ENCODE measurements around the gene C2orf49. TPM values are rescaled to one million over a fixed set of nuclear protein-coding genes. Genes with fewer than 3 reads are reported as not detected.

C2orf49 gene
- total RNA-seq: 10 to 100 TPM; 23.9 to 25.0 TPM

DNA sequence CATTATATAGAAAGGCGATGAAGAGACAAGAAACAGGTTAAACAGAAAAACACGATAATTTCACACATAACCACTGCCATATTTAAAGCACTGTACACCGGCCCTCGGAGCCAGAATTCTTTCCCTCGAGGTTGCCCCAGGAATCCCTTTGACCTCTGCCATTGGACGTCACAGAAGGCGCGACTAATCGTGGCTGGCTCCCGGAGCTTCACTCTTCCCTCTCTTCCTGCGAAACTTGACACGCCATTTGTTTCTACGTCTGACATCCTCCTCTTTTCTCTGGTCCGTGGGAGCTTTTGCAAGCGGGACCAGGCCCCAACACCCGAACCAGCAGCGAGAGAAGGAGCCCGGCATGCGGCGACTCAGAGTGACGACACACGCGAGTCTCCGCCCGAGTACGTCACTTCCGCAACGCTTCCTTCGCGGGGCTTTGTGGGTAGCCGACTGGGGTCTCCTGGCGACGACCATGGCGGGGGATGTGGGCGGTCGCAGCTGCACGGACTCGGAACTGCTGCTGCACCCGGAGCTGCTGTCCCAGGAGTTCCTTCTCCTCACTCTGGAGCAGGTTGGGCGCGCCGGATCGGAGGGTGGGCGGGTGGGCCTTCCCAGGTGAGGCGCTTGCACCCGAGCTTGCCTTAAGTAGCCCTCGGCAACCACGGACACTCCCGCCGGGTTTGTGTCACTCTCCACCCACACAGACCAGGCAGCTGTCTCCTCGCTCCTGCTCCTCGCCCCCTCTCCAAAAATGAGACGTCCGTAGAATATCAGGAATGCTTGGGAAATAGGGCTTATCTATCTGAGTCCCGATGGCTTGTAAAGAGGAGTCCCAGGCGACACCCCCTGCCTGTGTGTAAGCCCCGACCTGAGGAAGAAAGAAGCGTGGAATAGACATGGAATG lies at the start of gene C2orf49:
Gene C2orf49 (plus strand): TSS at position 419 of the 898 bp plus-strand sequence. CDS start 48 bp downstream, at position 467.
- ATAC-seq (ENCODE audit: low read depth) (peak; percentile 82), DNase-seq (peak; percentile 90)
- peaks cover 2% of the 10 kb centered on the region for H3K36me3 Mint-ChIP-seq
- H3K9me3 Mint-ChIP-seq: no peaks in the 10 kb centered on the region
- H3K4me3 Mint-ChIP-seq: peak within 1 kb of the TSS; percentile 100
- peak within 1 kb of the TSS; percentile 100 for H3K27ac Mint-ChIP-seq
- no peaks in the 10 kb centered on the region for H3K27me3 Mint-ChIP-seq
- POLR2A ChIA-PET: interaction anchor here (0.7 kb wide), 2 partner anchors 9 to 12 kb away, joined by 3 read pairs; no protein-coding TSS in a partner anchor
- peaks cover 36% of the 10 kb centered on the region for H3K4me1 Mint-ChIP-seq

DNA sequence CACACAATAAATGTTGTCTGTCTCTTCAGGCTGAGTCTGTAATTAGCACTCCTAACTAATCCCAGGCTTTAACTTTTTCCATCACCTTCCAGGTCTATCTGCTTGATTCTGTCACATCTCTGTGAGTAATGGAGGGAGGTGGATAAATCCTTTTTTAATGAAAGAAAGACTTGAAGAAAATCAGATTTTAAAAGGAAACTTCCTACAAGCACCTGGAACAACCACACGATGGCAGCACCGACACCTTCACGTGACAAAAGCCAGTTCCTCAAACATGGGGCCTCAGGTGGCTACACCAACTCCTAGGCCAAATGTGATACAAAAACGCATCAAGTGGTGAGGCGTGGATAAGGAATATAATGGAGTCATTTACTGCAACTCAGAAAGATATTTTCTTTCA lies 49.6 kb upstream of the C2orf49 start:
- Mint-ChIP-seq H3K4me3 (no peak overlapping the region), H3K27me3 (no peaks in the 10 kb centered on the region), H3K9me3 (no peaks in the 10 kb centered on the region), H3K27ac (no peak overlapping the region), H3K36me3 (peaks cover 8% of the 10 kb centered on the region), H3K4me1 (peaks cover 3% of the 10 kb centered on the region)
- POLR2A ChIA-PET: no interaction called here
- DNase-seq (no peak), ATAC-seq (ENCODE audit: low read depth) (no peak)

DNA sequence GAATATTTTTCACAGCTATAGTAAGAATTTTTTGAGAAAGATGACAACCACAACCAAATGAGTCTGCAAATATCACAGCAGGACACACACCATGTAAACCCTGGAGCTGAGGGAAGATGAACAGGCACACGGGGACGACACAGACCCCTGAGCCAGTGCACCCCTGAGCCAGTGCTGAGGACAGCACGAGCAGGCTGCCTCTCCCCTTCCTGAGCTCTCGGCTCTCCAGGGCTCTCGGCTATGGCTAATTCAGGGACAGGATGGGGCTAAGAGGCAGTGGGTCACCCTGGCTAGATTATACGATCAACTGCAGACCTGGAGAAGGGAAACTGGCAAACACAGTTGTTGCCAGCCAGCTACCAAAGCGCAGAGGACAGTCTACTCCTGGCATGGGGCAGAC lies 49.2 kb upstream of the C2orf49 start:
- H3K9me3 Mint-ChIP-seq: no peaks in the 10 kb centered on the region
- no peaks in the 10 kb centered on the region for H3K27me3 Mint-ChIP-seq
- peaks cover 3% of the 10 kb centered on the region for H3K4me1 Mint-ChIP-seq
- no peak overlapping the region for H3K4me3 Mint-ChIP-seq
- peaks cover 8% of the 10 kb centered on the region for H3K36me3 Mint-ChIP-seq
- POLR2A ChIA-PET: no interaction called here
- DNase-seq (no peak), ATAC-seq (ENCODE audit: low read depth) (no peak)
- H3K27ac Mint-ChIP-seq: no peak overlapping the region

DNA sequence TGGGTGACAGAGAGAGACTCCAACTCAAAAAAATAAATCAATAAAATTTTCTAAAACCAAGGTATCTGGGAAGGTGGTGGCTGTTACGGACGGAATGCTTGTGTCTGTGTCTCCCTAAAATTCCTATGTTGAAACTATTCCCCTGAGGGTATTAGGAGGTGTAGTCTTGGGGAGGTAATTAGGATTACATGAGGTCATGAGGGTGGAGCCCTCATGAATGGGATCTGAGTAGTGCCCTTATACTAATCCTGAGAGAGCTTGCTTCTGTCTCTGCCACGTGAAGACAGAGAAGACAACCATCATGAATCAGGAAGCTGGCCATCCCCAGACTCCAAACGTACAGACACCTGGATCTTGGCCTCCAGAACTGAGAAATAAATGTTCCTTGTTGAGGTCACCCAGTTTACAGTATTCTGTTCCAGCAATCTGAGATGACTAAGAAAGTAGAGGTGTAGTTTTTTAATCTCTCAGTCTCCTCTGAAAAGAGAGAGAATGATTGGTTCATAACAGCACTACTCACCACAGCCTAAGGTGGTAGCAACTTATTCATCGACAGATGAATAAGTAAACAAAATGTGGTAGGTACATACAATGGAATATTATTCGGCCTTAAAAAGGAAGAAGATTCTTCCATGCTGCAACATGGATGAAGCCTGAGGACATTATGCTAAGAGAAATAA lies 46.2 kb upstream of the C2orf49 start:
- no peak for ATAC-seq (ENCODE audit: low read depth)
- no peaks in the 10 kb centered on the region for H3K27me3 Mint-ChIP-seq
- H3K9me3 Mint-ChIP-seq: no peaks in the 10 kb centered on the region
- DNase-seq: no peak
- H3K27ac Mint-ChIP-seq: no peak overlapping the region
- POLR2A ChIA-PET: interaction anchor here (0.7 kb wide), 1 partner anchor 8 kb away, joined by 3 read pairs; no protein-coding TSS in a partner anchor
- peaks cover 5% of the 10 kb centered on the region for H3K4me1 Mint-ChIP-seq
- H3K36me3 Mint-ChIP-seq: peaks cover 17% of the 10 kb centered on the region
- no peak overlapping the region for H3K4me3 Mint-ChIP-seq

DNA sequence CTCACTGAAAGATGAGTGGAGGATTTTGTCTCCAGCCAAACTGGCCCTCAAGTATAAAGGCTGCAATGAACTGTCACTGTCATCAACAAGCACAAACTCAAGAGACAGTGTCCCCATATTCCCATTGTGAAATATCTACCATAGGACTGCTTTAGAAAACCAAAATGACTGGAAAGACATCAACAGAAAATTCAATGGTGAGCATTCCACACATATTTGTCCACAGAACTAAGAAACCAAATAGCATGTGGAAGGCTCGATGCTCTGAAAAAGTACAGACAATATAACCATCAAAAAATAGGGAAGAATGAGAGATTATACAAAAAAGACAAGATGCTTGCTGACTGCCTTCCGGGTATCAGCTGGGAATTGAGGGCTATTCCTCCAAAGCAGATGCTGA lies 45.4 kb upstream of the C2orf49 start:
- POLR2A ChIA-PET: no interaction called here
- H3K9me3 Mint-ChIP-seq: no peaks in the 10 kb centered on the region
- H3K4me3 Mint-ChIP-seq: no peak overlapping the region
- peaks cover 5% of the 10 kb centered on the region for H3K4me1 Mint-ChIP-seq
- H3K27me3 Mint-ChIP-seq: no peaks in the 10 kb centered on the region
- DNase-seq (no peak), ATAC-seq (ENCODE audit: low read depth) (no peak)
- peaks cover 17% of the 10 kb centered on the region for H3K36me3 Mint-ChIP-seq
- H3K27ac Mint-ChIP-seq: no peak overlapping the region

DNA sequence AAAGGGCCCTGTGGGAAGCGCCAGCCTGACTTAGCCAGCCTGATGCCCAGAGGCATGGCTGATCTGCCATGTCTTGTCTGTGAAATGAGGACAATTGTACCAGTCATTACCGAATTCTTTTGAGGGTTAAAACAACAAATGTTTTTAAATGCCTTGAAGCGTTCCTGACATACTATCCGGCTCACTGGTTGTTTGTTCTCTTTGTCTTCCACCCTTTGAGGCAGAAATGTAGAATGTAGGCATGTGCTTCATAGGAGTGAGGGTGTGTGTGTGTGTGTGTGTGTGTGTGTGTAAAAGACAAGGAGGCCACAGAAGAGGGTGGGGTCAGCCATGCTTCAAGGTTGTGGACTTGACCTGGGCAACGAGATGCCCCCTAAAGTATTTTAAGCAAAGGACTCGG lies 43.3 kb upstream of the C2orf49 start:
- H3K9me3 Mint-ChIP-seq: no peaks in the 10 kb centered on the region
- POLR2A ChIA-PET: no interaction called here
- DNase-seq: no peak
- ATAC-seq (ENCODE audit: low read depth): no peak
- peaks cover 21% of the 10 kb centered on the region for H3K36me3 Mint-ChIP-seq
- H3K27me3 Mint-ChIP-seq: no peaks in the 10 kb centered on the region
- H3K4me1 Mint-ChIP-seq: peaks cover 2% of the 10 kb centered on the region
- H3K4me3 Mint-ChIP-seq: no peak overlapping the region
- H3K27ac Mint-ChIP-seq: no peak overlapping the region

DNA sequence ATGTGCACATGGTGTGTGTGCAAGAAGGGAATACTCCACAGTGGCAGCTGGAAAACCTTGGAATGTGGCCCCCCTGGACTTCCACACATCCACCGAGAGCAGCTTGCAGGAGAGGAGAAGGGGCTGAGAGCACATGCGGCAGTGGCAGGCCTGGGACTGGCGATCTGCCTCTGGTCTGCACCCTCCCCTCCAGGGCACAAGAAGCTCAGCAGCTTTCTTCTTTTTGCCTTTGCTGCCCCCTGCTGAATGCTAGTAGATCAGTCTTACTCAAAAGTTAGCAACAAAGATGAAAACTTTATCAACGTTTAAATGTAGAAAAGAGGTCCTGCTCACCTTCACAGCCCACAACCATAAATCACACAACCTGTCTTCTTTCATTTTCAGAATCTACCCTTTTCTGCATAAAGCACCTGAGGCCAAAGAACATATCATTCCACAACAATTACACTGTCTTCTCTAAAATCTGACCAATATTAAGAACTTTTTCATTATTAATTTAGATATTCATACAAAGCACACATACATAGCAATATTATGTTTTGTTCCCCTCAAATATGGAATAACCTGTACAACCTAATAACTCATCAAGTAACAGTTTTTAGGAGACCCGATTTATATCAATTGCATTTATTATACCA lies 42.4 kb upstream of the C2orf49 start:
- DNase-seq (peak; percentile 36), ATAC-seq (ENCODE audit: low read depth) (peak; percentile 73)
- Mint-ChIP-seq H3K27me3 (no peaks in the 10 kb centered on the region), H3K36me3 (peaks cover 21% of the 10 kb centered on the region), H3K4me3 (no peak overlapping the region), H3K4me1 (peaks cover 2% of the 10 kb centered on the region), H3K27ac (no peak overlapping the region), H3K9me3 (no peaks in the 10 kb centered on the region)
- POLR2A ChIA-PET: no interaction called here

DNA sequence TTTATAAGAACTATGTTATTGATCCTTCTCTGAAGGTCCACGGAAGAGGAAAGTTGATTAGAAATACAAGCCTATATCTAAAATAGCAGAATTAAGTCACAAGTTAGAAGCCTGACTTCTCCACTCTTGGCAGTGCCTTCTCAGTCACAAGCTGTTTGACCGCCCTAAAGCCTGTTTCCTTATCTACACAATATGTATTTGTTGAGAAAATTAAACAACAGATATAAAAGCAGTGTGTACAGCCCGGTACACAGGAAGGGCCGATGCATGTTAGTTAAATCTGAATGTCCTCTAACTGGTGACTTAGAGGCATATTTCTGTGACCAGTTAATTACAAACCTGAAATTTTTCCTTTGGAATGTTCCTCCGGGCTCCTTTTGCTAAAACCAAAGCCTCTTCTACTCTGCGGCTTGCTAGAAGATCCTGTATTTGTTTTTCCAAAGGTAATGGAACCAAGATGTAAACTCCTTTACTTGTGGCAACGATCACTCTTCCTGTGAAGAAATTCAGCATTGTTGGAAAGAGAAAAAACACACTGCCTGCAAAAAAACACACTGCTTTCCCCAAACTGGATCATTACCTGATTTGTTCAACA lies 41.2 kb upstream of the C2orf49 start:
- H3K27me3 Mint-ChIP-seq: no peaks in the 10 kb centered on the region
- no peak overlapping the region for H3K27ac Mint-ChIP-seq
- no peak for DNase-seq
- POLR2A ChIA-PET: no interaction called here
- H3K9me3 Mint-ChIP-seq: no peaks in the 10 kb centered on the region
- peaks cover 2% of the 10 kb centered on the region for H3K4me1 Mint-ChIP-seq
- ATAC-seq (ENCODE audit: low read depth): no peak
- H3K36me3 Mint-ChIP-seq: peaks cover 19% of the 10 kb centered on the region
- H3K4me3 Mint-ChIP-seq: no peak overlapping the region

DNA sequence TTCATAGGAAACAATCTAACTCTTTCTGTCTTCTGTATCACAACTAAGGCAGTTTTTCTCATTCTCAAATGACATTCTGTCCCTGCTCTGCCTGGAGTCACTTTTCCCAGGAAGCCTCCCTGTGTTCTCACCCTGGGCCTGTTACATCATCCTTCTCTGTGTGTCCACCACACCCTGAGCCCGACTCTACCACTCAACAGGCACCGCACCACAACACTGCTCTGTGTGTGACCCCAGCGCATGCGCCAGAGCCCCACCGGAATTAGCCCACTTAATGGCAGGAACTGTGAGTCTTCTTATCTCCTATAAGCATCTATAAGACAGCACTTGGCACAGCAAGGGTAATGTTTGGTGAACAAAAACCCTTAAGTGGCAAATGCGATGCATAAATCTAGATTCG lies 40.1 kb upstream of the C2orf49 start:
- DNase-seq: no peak

DNA sequence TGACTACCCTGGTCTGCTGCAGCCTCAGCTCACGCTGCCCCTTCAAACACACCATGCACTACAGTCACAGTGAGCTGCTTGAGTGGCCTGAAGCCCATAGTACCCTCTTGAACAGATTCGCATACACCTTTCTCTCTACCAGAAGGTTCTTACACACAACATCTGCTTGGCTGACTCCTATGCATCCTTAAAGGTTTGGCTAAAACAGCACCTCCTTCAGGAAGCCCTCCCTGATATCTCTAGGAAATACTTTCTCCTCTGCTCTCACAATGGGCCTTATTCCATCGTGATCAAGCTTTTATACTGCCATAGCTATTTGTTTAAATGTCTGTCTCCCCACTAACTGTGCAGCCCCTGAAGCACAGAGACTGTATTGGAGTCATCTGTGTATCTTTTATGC lies 39.3 kb upstream of the C2orf49 start:
- ATAC-seq (ENCODE audit: low read depth): no peak
- Mint-ChIP-seq H3K27me3 (no peaks in the 10 kb centered on the region), H3K27ac (no peak overlapping the region), H3K9me3 (no peaks in the 10 kb centered on the region), H3K4me3 (no peak overlapping the region), H3K36me3 (peaks cover 17% of the 10 kb centered on the region), H3K4me1 (peaks cover 16% of the 10 kb centered on the region)
- no peak for DNase-seq
- POLR2A ChIA-PET: no interaction called here

More for the DNA sequence above, 40.1 kb upstream of the C2orf49 start:
- no peak for ATAC-seq (ENCODE audit: low read depth)
- peaks cover 17% of the 10 kb centered on the region for H3K36me3 Mint-ChIP-seq
- POLR2A ChIA-PET: no interaction called here
- H3K27me3 Mint-ChIP-seq: no peaks in the 10 kb centered on the region
- H3K4me1 Mint-ChIP-seq: peaks cover 11% of the 10 kb centered on the region
- H3K27ac Mint-ChIP-seq: no peak overlapping the region
- no peaks in the 10 kb centered on the region for H3K9me3 Mint-ChIP-seq
- no peak overlapping the region for H3K4me3 Mint-ChIP-seq

DNA sequence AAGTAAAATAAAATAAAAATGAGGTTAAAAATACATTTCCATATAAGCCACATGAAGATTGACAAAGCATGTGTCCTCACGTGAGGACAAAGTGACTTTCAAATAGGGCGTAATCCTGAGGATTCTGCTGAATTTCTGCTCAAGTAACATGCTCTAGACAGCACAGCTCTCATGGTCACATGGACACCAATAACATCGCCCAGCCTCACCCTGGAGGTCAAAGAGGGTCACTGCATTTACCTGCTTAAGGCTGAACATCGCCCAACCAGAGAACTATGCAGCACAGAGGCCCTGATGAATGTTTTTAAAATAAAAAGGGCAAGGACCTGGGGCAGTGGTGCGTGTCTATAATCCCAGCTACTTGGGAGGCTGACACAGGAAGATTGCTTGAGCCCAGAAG lies 38.0 kb upstream of the C2orf49 start:
- H3K27me3 Mint-ChIP-seq: no peaks in the 10 kb centered on the region
- no peak overlapping the region for H3K4me3 Mint-ChIP-seq
- H3K27ac Mint-ChIP-seq: no peak overlapping the region
- POLR2A ChIA-PET: interaction anchor here (0.6 kb wide), 1 partner anchor 9 kb away, joined by 3 read pairs; no protein-coding TSS in a partner anchor
- peak; percentile 15 for ATAC-seq (ENCODE audit: low read depth)
- DNase-seq: no peak
- H3K4me1 Mint-ChIP-seq: peaks cover 21% of the 10 kb centered on the region
- H3K9me3 Mint-ChIP-seq: no peaks in the 10 kb centered on the region
- peaks cover 14% of the 10 kb centered on the region for H3K36me3 Mint-ChIP-seq

DNA sequence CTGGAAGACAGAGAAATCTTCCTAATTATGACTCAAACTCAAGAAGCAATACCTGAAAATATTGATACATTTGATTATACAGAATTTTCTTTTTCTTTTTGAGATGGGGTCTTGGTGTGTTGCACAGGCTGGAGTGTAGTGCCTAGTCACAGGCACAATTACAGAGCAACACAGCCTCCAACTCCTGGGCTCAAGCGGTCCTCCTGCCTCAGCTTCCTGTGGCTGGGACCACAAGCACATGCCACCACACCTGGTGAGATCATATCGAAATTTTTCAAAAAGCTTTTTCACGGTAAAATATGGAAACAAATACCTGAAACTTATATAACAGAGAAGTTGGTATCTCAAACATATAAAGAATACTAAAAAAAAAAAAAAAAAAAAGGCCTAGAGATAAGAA lies 35.7 kb upstream of the C2orf49 start:
- Mint-ChIP-seq H3K36me3 (peaks cover 10% of the 10 kb centered on the region), H3K9me3 (no peaks in the 10 kb centered on the region), H3K4me3 (peak overlapping the region; percentile 28), H3K27ac (no peak overlapping the region), H3K4me1 (peaks cover 20% of the 10 kb centered on the region), H3K27me3 (no peaks in the 10 kb centered on the region)
- POLR2A ChIA-PET: interaction anchor here (0.7 to 1.0 kb wide), 2 partner anchors 14 to 27 kb away, joined by 3 to 6 read pairs; no protein-coding TSS in a partner anchor
- ATAC-seq (ENCODE audit: low read depth): peak; percentile 71
- DNase-seq: peak; percentile 45

DNA sequence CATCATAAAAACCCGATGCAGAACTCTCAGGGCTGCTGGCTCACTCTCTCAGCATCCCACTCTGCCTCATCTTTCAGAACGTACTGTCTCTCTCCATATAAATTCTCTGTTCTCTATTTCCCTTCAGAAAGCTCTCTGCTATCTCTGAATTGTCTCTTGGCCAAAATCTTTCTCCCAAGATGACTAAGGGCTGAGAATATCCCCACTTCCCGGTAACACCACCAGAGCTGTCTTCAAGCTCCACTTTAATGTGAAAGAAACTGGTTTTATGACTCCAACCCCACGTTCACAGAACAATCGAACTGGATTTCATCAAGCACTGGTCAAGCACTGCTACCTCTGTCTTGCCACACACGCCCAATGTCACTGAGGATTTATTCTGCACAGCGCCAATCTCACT lies 30.2 kb upstream of the C2orf49 start:
- POLR2A ChIA-PET: no interaction called here
- H3K4me1 Mint-ChIP-seq: peaks cover 20% of the 10 kb centered on the region
- DNase-seq (no peak), ATAC-seq (ENCODE audit: low read depth) (no peak)
- peaks cover 7% of the 10 kb centered on the region for H3K36me3 Mint-ChIP-seq
- no peaks in the 10 kb centered on the region for H3K27me3 Mint-ChIP-seq
- H3K4me3 Mint-ChIP-seq: no peak overlapping the region
- H3K27ac Mint-ChIP-seq: no peak overlapping the region
- no peaks in the 10 kb centered on the region for H3K9me3 Mint-ChIP-seq
